Pancreas (tissue), 10 donors: ENCODE measurements around the gene CCDC88C. TPM values are rescaled to one million over a fixed set of nuclear protein-coding genes. Genes with fewer than 3 reads are reported as not detected.

Experiments
- ATAC-seq, 4 donors: fragments of 200-7000 bp; cut with Tn5 transposase; one replicate each; pipeline versions ENCODE4 v1.8.0 to v1.9.1; 2020; ENCODE audit warnings: mild to moderate bottlenecking in 4 of 4, moderate library complexity in 4 of 4
- DNase-seq, 6 donors: peaks; one replicate each; pipeline ENCODE4 v3.0.0-alpha.2; 2020
- FAIRE-seq: peaks from 2 replicates; lab custom pipeline; 2012; peaks lifted over from hg19 to GRCh38; lab: Jason Lieb, UNC
- H3K27ac ChIP-seq, 4 donors: fragments of 200-600 bp; sonication (generic); 1 replicate in 3 of 4; 2 replicates in 1 of 4; pipeline versions ENCODE4 v1.5.0 to v1.8.0; 2020
- H3K27me3 ChIP-seq, 4 donors: fragments of 200-600 bp; one replicate each; pipeline ENCODE4 v1.8.0; 2021
- H3K36me3 ChIP-seq, 3 donors: fragments of 200-600 bp; sonication (generic) in 1 of 3; one replicate each; pipeline versions ENCODE4 v1.5.0 to v1.8.0; 2020 to 2021
- H3K4me1 ChIP-seq, 3 donors: fragments of 200-600 bp; one replicate each; pipeline ENCODE4 v1.8.0; 2021
- H3K4me3 ChIP-seq, 4 donors: fragments of 200-600 bp; sonication (generic) in 2 of 4; one replicate each; pipeline versions ENCODE4 v1.5.0 to v1.8.0; 2020 to 2021
- H3K9me3 ChIP-seq, 4 donors: fragments of 200-600 bp; one replicate each; pipeline ENCODE4 v1.8.0; 2021
- WGBS, 2 donors: extraction: QIAGEN DNeasy Blood & Tissue Kit; methylation state at CpG; one replicate each; pipeline ENCODE4 v1.1.7; 2013; 5-methylcytosine and 5-hydroxymethylcytosine counted together
- intact Hi-C, 3 donors: fragments of 100-400 bp; cut with DNase I; formaldehyde crosslinking; loops; one replicate each; pipeline versions ENCODE4 v1.11.1 to v1.14.2; 2022
- polyA plus RNA-seq, 2 donors: library from polyadenylated mRNA; stranded (reverse); fragments of 200-250 nt; gene quantifications; one replicate each; pipeline ENCODE4 v1.2.3, GENCODE V29; 2013
- total RNA-seq, 6 donors: library from RNA; stranded (reverse); fragmentation: NEBNext Ultra II Directional in 4 of 6; extraction: Animal tissue kit (Norgen Biotek cat#: 25700) in 4 of 6; gene quantifications; one replicate each; pipeline versions ENCODE4 v1.2.1 to v1.2.4, GENCODE V29; 2021 to 2023
- TF ChIP-seq, protein P1 (sequence below), 4 donors: fragments of 200-600 bp; sonication (generic) in 3 of 4; IDR thresholded peaks; one replicate each; pipeline versions ENCODE4 v1.5.0 to v1.8.0; 2021; ENCODE audit warnings: antibody characterized with exemption in 4 of 4
- donor health status: healthy with polysubstance abuse.
- donor health status: DM: no; HTN: no; CAD: no; lungs with moderate emphysema.
- donor health status: DM: no; HTN: no; CAD: no.
- donor health status: control.
- donor health status: control.
- donor health status: Bipolar disorder and iron deficiency.
- donor health status: DM: yes; HTN: yes; CAD: no.
- donor health status: DM: no; HTN: no; CAD: no.
- donor health status: DM: no; HTN: no; CAD: no.
- donor health status: DM: yes; HTN: yes; CAD: no.

CCDC88C gene
- total and polyA plus RNA-seq, 8 donors: 10.3 to 20.2 (median 14.6) TPM

DNA sequence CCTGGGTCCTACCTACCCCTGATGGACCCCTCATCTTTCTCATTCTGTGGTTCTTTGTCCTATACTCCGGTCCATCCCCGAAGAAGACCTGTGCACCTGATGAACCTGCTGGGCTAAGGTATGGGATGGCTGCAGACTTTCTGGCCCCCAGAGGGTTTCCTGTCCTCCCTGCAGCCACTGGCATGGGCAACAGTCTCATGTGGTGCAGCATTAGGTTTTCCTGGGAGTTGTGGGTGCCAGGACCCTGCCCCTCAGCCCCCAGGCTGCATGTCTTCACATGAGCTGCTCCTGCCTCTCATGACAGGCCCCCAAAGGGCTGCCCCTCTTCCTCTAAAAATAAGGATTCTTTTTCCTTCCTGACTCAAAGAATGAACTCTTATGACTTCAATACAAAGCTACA is 100.9 kb downstream of the CCDC88C start:
- H3K9me3 ChIP-seq: no peaks in the 10 kb centered on the region
- TF ChIP-seq, protein P1, sequence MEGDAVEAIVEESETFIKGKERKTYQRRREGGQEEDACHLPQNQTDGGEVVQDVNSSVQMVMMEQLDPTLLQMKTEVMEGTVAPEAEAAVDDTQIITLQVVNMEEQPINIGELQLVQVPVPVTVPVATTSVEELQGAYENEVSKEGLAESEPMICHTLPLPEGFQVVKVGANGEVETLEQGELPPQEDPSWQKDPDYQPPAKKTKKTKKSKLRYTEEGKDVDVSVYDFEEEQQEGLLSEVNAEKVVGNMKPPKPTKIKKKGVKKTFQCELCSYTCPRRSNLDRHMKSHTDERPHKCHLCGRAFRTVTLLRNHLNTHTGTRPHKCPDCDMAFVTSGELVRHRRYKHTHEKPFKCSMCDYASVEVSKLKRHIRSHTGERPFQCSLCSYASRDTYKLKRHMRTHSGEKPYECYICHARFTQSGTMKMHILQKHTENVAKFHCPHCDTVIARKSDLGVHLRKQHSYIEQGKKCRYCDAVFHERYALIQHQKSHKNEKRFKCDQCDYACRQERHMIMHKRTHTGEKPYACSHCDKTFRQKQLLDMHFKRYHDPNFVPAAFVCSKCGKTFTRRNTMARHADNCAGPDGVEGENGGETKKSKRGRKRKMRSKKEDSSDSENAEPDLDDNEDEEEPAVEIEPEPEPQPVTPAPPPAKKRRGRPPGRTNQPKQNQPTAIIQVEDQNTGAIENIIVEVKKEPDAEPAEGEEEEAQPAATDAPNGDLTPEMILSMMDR (IDR thresholded peaks at IDR 0.05): no peak
- peaks cover 0 to 20% (median 5%) of the 10 kb centered on the region in 3 donors for H3K36me3 ChIP-seq
- intact Hi-C loops: no loop called here
- no peak overlapping the region for H3K4me3 ChIP-seq
- peaks cover 0 to 10% (median 9%) of the 10 kb centered on the region in 3 donors for H3K4me1 ChIP-seq
- H3K27me3 ChIP-seq: no peaks in the 10 kb centered on the region
- no peak for ATAC-seq
- DNase-seq: no peak
- 98 to 99% methylated on average over 2 of the region's 2 CpGs for WGBS, 2 donors
- peak overlapping the region in 1 of 4 donors; percentile 21 for H3K27ac ChIP-seq
- FAIRE-seq: no peak

DNA sequence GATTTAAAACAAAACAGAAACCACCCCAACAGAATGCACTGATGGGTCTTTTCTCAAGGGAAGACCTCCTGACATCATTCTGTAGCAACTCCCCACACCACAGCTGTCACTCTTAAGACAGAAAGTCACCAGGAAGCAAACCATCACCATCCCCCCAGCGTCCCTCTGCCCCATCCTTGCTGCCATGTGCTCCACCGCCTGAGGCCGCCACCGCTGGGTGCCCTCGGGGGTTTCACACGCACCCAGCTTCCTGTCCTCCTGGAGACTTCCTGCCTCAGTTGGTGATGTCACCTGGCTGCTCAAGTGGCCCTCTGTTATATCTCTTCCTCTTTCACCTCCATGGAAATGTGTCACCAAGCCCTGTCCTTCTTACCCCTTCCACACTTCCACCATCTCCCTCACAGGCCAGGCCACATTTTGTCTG is 101.8 kb downstream of the CCDC88C start:
- no peak for ATAC-seq
- H3K9me3 ChIP-seq: no peaks in the 10 kb centered on the region
- no peak overlapping the region for H3K4me3 ChIP-seq
- no peaks in the 10 kb centered on the region for H3K27me3 ChIP-seq
- TF ChIP-seq, protein P1 (IDR thresholded peaks at IDR 0.05): no peak
- peaks cover 0 to 20% (median 5%) of the 10 kb centered on the region in 3 donors for H3K36me3 ChIP-seq
- DNase-seq: no peak
- FAIRE-seq: no peak
- peaks cover 0 to 10% (median 9%) of the 10 kb centered on the region in 3 donors for H3K4me1 ChIP-seq
- WGBS, 2 donors: 88 to 92% methylated on average over 6 of the region's 6 CpGs
- H3K27ac ChIP-seq: no peak overlapping the region
- intact Hi-C loops: no loop called here

DNA sequence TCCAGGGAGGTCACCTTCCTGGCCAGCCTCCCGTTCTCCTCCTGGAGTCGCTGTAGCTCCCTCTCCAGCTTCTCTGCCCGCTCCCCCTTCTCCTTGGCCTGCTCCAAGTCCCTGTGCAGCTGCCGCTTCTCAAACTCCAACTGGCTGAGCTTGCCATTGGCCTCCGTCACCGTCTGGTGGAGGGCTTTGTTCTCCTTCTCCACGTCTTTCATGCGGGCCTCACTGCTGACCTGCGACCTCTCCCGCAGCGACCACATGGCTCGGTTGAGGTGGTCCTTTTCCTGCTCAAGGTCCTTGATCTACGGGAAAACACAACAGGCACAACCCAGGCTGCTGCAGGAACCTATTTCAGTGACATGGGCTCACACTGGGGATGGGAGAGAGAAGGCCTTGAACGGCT is 103.8 kb downstream of the CCDC88C start:
- FAIRE-seq (no peak), ATAC-seq (no peak), DNase-seq (no peak)
- intact Hi-C loops: no loop called here
- Histone ChIP-seq H3K4me3 (no peak overlapping the region), H3K27me3 (no peaks in the 10 kb centered on the region), H3K27ac (no peak overlapping the region), H3K36me3 (peaks cover 0 to 18% (median 5%) of the 10 kb centered on the region in 3 donors), H3K4me1 (peaks cover 0 to 10% (median 9%) of the 10 kb centered on the region in 3 donors), H3K9me3 (no peaks in the 10 kb centered on the region)
- 94 to 95% methylated on average over 14 of the region's 14 CpGs for WGBS, 2 donors
- TF ChIP-seq, protein P1 (IDR thresholded peaks at IDR 0.05): no peak

DNA sequence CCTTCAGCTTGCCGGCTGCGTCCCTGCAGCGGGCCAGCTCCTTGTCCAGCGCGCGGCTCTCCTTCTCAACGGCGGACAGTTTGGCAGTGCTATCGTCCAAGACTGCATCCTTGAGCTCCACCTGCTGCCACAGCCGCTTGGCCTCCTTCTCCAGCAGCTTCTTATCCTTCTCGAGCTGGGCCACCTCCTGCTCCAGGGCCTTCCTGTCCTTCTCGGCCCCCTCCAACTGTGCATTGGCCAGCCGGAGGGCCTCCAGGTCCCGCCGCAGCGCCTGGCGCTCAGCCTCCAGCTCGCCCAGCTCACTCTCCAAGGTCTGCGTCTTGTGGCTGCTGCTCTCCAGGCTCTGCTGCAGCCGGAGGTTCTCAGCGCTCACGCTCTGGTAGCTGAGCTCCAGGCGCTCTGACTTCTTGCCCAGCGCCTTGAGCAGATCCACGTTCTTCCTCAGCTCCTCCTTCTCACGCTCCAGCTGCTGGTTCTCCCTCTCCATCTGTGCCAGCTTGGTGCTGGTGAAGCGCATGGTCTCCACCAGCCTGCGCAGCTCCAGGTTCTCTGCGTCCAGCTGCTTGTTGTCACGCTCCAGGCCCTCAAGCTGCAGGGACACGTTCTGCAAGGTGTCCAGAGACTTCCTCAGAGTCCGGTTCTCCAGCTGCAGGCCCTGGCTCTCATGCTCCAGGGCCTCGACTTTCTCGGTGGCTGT is 104.3 kb downstream of the CCDC88C start:
- H3K4me1 ChIP-seq: peaks cover 0 to 10% (median 9%) of the 10 kb centered on the region in 3 donors
- peaks cover 0 to 24% (median 5%) of the 10 kb centered on the region in 3 donors for H3K36me3 ChIP-seq
- TF ChIP-seq, protein P1 (IDR thresholded peaks at IDR 0.05): no peak
- intact Hi-C loops: no loop called here
- DNase-seq (no peak), FAIRE-seq (no peak), ATAC-seq (no peak)
- no peaks in the 10 kb centered on the region for H3K9me3 ChIP-seq
- H3K4me3 ChIP-seq: no peak overlapping the region
- H3K27ac ChIP-seq: no peak overlapping the region
- no peaks in the 10 kb centered on the region for H3K27me3 ChIP-seq
- 91 to 92% methylated on average over 34 of the region's 34 CpGs for WGBS, 2 donors

DNA sequence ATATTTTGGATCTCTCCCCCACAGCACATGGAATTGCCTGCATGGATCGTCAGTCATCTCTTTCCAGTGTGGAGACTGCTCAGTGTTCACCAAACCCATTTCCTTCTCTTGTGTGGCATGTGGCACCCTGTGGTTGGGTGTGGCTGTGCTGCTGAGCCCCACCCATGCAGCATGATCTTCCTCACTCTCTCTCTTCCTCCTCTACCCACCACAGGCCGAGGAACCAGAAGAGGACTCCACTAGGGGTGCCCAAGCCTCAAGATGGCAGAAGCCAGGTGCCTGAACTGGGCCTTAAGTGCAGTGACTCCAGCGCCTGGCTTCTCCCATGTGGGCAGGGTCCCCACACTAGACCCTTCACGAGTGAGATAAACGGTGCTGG is 106.3 kb downstream of the CCDC88C start:
- Histone ChIP-seq H3K27me3 (no peaks in the 10 kb centered on the region), H3K9me3 (no peaks in the 10 kb centered on the region), H3K36me3 (peaks cover 0 to 42% (median 5%) of the 10 kb centered on the region in 3 donors), H3K4me1 (no peaks in the 10 kb centered on the region), H3K27ac (no peak overlapping the region), H3K4me3 (no peak overlapping the region)
- TF ChIP-seq, protein P1 (IDR thresholded peaks at IDR 0.05): no peak
- FAIRE-seq (no peak), ATAC-seq (peak in 2 of 4 donors; percentile 14 to 29), DNase-seq (no peak)
- intact Hi-C loops: no loop called here
- 82 to 83% methylated on average over 5 of the region's 5 CpGs for WGBS, 2 donors
